Osteocyte (in vitro differentiated cells): ENCODE results near the gene LRRC4C. TPM values are rescaled to one million over a fixed set of nuclear protein-coding genes. Genes with fewer than 3 reads are reported as not detected.

Experiments used
- DNase-seq: peaks from one replicate; pipeline ENCODE4 v3.0.0; 2021; ENCODE audit warnings: mixed read lengths; ENCODE audit not compliant: unreplicated experiment; ENCODE audit errors: extremely low spot score
- H3K27ac Mint-ChIP-seq: one replicate; pipeline ENCODE4 v1.8.0; 2021; ENCODE audit warnings: mild to moderate bottlenecking, mixed read lengths; ENCODE audit not compliant: unreplicated experiment
- H3K27me3 Mint-ChIP-seq: one replicate; pipeline ENCODE4 v1.8.0; 2021; ENCODE audit warnings: mixed read lengths; ENCODE audit not compliant: unreplicated experiment
- H3K36me3 Mint-ChIP-seq: one replicate; pipeline ENCODE4 v1.8.0; 2021; ENCODE audit warnings: mixed read lengths; ENCODE audit not compliant: unreplicated experiment
- H3K4me1 Mint-ChIP-seq: one replicate; pipeline ENCODE4 v1.8.0; 2021; ENCODE audit warnings: mixed read lengths; ENCODE audit not compliant: unreplicated experiment
- H3K4me3 Mint-ChIP-seq: one replicate; pipeline ENCODE4 v1.8.0; 2021; ENCODE audit warnings: mild to moderate bottlenecking, moderate library complexity, mixed read lengths; ENCODE audit not compliant: unreplicated experiment
- H3K9me3 Mint-ChIP-seq: one replicate; pipeline ENCODE4 v1.8.0; 2021; ENCODE audit warnings: mixed read lengths; ENCODE audit not compliant: unreplicated experiment
- total RNA-seq: library from RNA; stranded (reverse); gene quantifications from 2 replicates; pipeline ENCODE4 v1.2.1, GENCODE V29; 2021
- TF ChIP-seq, protein P1 (sequence below): fragments of 200-600 bp; sonication (generic); IDR thresholded peaks from 2 replicates; pipeline ENCODE4 v1.5.0; 2021; ENCODE audit warnings: antibody characterized with exemption, mild to moderate bottlenecking, moderate library complexity

The LRRC4C gene
- total RNA-seq, 1 donor from 2014 or later = 0.16 TPM

GRCh38 chr11:40435344-40435743, 1024.1 kb downstream of the LRRC4C start:
- TF ChIP-seq, protein P1, sequence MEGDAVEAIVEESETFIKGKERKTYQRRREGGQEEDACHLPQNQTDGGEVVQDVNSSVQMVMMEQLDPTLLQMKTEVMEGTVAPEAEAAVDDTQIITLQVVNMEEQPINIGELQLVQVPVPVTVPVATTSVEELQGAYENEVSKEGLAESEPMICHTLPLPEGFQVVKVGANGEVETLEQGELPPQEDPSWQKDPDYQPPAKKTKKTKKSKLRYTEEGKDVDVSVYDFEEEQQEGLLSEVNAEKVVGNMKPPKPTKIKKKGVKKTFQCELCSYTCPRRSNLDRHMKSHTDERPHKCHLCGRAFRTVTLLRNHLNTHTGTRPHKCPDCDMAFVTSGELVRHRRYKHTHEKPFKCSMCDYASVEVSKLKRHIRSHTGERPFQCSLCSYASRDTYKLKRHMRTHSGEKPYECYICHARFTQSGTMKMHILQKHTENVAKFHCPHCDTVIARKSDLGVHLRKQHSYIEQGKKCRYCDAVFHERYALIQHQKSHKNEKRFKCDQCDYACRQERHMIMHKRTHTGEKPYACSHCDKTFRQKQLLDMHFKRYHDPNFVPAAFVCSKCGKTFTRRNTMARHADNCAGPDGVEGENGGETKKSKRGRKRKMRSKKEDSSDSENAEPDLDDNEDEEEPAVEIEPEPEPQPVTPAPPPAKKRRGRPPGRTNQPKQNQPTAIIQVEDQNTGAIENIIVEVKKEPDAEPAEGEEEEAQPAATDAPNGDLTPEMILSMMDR = no peak
- H3K4me1 Mint-ChIP-seq = no peaks in the 10 kb centered on the region
- peaks cover 4% of the 10 kb centered on the region for H3K9me3 Mint-ChIP-seq
- H3K27ac Mint-ChIP-seq = no peak overlapping the region
- no peak for DNase-seq
- H3K27me3 Mint-ChIP-seq = no peaks in the 10 kb centered on the region
- no peaks in the 10 kb centered on the region for H3K36me3 Mint-ChIP-seq
- no peak overlapping the region for H3K4me3 Mint-ChIP-seq

DNA sequence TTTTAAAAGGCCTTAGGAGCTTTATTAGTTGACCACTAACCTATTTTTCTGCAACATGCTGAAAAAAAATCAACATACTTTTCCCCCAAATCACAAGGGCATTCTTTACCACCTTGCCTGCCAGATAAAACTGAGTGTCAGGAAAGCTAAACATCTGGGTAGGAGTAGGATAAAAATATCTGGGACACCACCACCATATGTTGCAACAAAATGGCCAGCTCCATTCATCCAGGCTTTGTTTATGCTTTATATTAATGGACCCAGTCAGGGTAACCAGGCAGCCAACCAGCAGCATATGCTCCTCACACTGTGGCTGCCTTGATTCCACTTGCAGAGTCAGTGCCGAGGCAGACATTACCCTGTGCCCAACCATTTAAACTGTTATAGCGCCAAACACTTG, 1024.5 kb downstream of the LRRC4C start:
- TF ChIP-seq, protein P1 = no peak
- H3K27me3 Mint-ChIP-seq = no peaks in the 10 kb centered on the region
- H3K9me3 Mint-ChIP-seq = peaks cover 4% of the 10 kb centered on the region
- H3K4me3 Mint-ChIP-seq = no peak overlapping the region
- no peaks in the 10 kb centered on the region for H3K36me3 Mint-ChIP-seq
- DNase-seq = no peak
- H3K4me1 Mint-ChIP-seq = no peaks in the 10 kb centered on the region
- no peak overlapping the region for H3K27ac Mint-ChIP-seq

GRCh38 chr11:40432358-40432757, 1027.1 kb downstream of the LRRC4C start:
- Mint-ChIP-seq H3K9me3 (peaks cover 4% of the 10 kb centered on the region), H3K4me1 (no peaks in the 10 kb centered on the region), H3K36me3 (no peaks in the 10 kb centered on the region), H3K27me3 (no peaks in the 10 kb centered on the region), H3K4me3 (no peak overlapping the region), H3K27ac (no peak overlapping the region)
- TF ChIP-seq, protein P1 = no peak
- DNase-seq = no peak

DNA sequence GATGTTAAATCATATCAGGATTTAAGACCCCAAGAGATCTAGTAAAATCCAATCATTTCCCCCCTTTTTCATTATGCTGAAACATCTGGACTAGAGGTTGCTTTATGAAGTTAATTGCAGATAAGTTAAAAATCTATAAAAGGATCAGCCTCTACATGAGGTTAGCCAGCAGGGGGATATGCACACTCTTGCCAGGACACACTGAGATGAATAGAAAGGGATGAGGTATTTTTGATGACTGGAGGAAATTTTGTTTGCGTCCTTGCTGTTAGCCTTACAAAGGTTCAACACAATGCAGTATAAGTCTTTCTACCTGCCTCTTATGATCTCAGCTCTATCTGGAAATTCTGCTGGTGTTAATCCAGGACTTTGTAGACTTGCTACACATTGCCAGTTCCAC, 1034.3 kb downstream of the LRRC4C start:
- TF ChIP-seq, protein P1 = no peak
- no peaks in the 10 kb centered on the region for H3K27me3 Mint-ChIP-seq
- no peak overlapping the region for H3K4me3 Mint-ChIP-seq
- H3K4me1 Mint-ChIP-seq = no peaks in the 10 kb centered on the region
- no peaks in the 10 kb centered on the region for H3K36me3 Mint-ChIP-seq
- no peak overlapping the region for H3K27ac Mint-ChIP-seq
- H3K9me3 Mint-ChIP-seq = no peaks in the 10 kb centered on the region
- DNase-seq = no peak

DNA sequence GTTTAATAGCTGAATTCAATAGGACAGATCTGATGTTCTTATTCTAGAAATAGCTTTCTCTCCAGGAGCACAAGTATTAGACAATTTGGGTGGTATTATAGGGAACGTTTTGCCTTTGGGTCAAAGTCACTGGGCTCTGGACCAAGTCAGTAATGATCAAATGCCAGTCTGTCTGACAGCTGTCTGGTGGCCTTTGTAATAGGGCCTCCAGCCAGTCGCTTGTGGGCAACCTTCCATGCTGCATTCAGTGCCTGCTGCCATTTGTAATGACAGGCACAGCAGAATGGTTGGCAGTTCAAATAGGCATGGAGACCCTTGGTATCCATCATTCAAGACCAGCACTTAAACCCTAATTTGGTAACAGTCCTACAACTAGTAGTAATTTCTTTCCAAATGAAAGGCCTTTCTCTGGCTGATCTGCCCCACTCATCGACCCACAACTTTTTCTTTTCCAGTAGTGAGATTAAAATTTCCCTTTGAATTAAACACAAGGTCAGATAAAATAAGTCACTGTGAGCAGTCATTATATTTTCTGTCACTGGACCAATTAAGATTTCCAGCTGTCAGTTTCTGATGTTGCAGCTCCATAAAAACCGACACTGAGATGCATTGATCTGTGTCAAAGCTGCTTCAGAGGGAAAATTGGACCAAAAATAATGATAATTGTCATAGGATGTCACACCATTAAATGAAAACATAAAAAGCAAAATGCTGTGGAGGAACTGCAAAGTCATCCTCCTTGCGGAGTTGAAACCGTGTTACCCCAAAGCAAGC, 1038.1 kb downstream of the LRRC4C start:
- no peaks in the 10 kb centered on the region for H3K9me3 Mint-ChIP-seq
- TF ChIP-seq, protein P1 = no peak
- H3K4me1 Mint-ChIP-seq = no peaks in the 10 kb centered on the region
- H3K36me3 Mint-ChIP-seq = no peaks in the 10 kb centered on the region
- no peak overlapping the region for H3K4me3 Mint-ChIP-seq
- DNase-seq = no peak
- H3K27me3 Mint-ChIP-seq = no peaks in the 10 kb centered on the region
- no peak overlapping the region for H3K27ac Mint-ChIP-seq
